B cell (primary cell): Measurements from ENCODE around the gene DHX30.

ENCODE experiments used
- EZH2 ChIP-seq: IDR thresholded peaks from 2 replicates; pipeline ENCODE4 v1.6.1; 2012; ENCODE audit warnings: borderline replicate concordance, low read depth, mild to moderate bottlenecking, moderate library complexity, low read length; ENCODE audit not compliant: insufficient read depth, poor library complexity, severe bottlenecking
- TF ChIP-seq, protein P1 (sequence below): fragments of 200-600 bp; IDR thresholded peaks from one replicate; pipeline ENCODE4 v1.8.0; 2022; ENCODE audit warnings: antibody characterized with exemption, mild to moderate bottlenecking

DNA sequence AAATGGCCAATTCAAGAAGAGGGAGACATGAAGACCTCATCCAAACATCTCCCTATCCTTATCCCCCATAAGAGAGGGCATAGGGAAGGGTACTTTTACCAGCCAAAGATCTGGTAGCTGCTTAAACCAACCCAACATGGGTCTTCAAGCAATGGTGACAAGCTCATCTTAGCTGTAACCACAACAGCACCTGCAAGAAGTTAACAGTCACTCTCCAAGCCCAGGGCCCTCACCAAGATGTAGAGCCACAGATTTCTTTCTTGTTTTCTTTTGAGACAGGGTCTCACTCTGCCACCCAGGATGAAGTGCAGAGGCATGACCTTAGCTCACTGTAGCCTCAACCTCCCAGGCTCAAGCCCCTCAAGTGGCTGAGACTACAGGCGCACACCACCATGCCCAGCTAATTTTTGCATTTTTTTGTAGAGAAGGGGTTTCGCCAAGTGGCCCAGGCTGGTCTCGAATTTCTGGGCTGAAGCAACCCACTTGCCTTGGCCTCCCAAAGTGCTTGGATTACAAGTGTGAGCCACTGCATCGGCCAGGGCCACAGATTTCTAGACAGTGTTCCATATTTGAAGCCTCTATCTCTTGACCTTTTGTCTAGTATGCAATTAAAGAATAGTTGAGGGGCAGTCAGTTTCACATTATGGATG is 57.1 kb downstream of the DHX30 start:
- TF ChIP-seq, protein P1, sequence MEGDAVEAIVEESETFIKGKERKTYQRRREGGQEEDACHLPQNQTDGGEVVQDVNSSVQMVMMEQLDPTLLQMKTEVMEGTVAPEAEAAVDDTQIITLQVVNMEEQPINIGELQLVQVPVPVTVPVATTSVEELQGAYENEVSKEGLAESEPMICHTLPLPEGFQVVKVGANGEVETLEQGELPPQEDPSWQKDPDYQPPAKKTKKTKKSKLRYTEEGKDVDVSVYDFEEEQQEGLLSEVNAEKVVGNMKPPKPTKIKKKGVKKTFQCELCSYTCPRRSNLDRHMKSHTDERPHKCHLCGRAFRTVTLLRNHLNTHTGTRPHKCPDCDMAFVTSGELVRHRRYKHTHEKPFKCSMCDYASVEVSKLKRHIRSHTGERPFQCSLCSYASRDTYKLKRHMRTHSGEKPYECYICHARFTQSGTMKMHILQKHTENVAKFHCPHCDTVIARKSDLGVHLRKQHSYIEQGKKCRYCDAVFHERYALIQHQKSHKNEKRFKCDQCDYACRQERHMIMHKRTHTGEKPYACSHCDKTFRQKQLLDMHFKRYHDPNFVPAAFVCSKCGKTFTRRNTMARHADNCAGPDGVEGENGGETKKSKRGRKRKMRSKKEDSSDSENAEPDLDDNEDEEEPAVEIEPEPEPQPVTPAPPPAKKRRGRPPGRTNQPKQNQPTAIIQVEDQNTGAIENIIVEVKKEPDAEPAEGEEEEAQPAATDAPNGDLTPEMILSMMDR, result no peak
- no peak for TF ChIP-seq EZH2
